ENCODE measurements around the gene MYORG. TPM values are rescaled to one million over a fixed set of nuclear protein-coding genes. Genes with fewer than 3 reads are reported as not detected.
"Not testable (repeated sequence)": the region's sequence is repeated elsewhere in the genome, so short reads cannot be mapped to it uniquely, and the experiment has no call there.

MYORG gene
- total and polyA plus RNA-seq, 8 donors = 0.76 to 31.3 (median 14.4) TPM

DNA sequence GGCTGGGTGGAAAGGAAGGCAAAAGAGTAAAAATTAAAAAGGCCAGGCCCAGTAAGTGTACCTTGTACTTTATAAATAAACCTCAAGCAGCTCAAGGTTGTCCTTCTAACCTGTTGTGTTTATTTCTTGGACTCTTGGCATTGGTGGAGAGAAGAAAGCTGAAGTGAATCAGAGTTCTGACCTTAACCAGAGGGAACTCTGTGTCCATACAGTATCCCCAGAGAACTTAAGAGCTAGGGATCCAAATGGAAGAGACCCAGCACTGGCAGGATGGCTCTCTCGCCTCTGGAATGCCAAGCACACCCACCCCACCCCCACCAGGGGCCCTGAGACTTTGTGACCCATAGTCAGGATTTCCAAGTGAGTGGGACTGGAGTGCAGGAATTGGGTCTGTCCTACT lies 33.1 kb downstream of the MYORG start:
- DNase-seq = no peak
- TF ChIP-seq, protein P1, sequence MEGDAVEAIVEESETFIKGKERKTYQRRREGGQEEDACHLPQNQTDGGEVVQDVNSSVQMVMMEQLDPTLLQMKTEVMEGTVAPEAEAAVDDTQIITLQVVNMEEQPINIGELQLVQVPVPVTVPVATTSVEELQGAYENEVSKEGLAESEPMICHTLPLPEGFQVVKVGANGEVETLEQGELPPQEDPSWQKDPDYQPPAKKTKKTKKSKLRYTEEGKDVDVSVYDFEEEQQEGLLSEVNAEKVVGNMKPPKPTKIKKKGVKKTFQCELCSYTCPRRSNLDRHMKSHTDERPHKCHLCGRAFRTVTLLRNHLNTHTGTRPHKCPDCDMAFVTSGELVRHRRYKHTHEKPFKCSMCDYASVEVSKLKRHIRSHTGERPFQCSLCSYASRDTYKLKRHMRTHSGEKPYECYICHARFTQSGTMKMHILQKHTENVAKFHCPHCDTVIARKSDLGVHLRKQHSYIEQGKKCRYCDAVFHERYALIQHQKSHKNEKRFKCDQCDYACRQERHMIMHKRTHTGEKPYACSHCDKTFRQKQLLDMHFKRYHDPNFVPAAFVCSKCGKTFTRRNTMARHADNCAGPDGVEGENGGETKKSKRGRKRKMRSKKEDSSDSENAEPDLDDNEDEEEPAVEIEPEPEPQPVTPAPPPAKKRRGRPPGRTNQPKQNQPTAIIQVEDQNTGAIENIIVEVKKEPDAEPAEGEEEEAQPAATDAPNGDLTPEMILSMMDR (IDR thresholded peaks at IDR 0.05) = no peak
- TF ChIP-seq POLR2AphosphoS5 (IDR thresholded peaks at IDR 0.05) (peak in 2 of 3 donors; percentile 37 to 50), EP300 (IDR thresholded peaks at IDR 0.05) (no peak), POLR2A (IDR thresholded peaks at IDR 0.05) (no peak)
- 32 to 60% (median 43%) methylated on average over 1 of the region's 1 CpG for WGBS, 5 donors

DNA sequence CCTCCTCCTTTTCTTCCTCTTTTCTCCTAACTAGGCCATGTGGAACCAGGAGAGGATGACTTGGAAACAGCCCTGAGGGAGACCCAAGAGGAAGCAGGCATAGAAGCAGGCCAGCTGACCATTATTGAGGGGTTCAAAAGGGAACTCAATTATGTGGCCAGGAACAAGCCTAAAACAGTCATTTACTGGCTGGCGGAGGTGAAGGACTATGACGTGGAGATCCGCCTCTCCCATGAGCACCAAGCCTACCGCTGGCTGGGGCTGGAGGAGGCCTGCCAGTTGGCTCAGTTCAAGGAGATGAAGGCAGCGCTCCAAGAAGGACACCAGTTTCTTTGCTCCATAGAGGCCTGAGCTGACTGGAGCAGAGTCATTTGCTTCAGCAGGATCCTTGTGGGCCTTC lies 33.6 kb downstream of the MYORG start:
- Histone ChIP-seq H3K9me3 (no peaks in the 10 kb centered on the region), H3K27me3 (no peaks in the 10 kb centered on the region), H3K27ac (peak overlapping the region; percentile 79 to 89 (median 84)), H3K4me1 (peaks cover 43 to 85% (median 63%) of the 10 kb centered on the region in 4 donors), H3K36me3 (peaks cover 0 to 52% (median 42%) of the 10 kb centered on the region in 4 donors), H3K4me3 (no peak overlapping the region)
- DNase-seq = peak; percentile 72 to 82
- WGBS, 5 donors = 22 to 54% (median 47%) methylated on average over 5 of the region's 5 CpGs
- intact Hi-C loops (cut with DNase I; ENCODE audit: low total_unique reads) = no loop called here
- TF ChIP-seq EP300 (IDR thresholded peaks at IDR 0.05) (peak; percentile 80), POLR2AphosphoS5 (IDR thresholded peaks at IDR 0.05) (peak; percentile 30 to 72 (median 53)), POLR2A (IDR thresholded peaks at IDR 0.05) (no peak)
- TF ChIP-seq, protein P1 (IDR thresholded peaks at IDR 0.05) = no peak

More for the DNA sequence above, 33.1 kb downstream of the MYORG start:
- H3K4me3 ChIP-seq = no peak overlapping the region
- intact Hi-C loops (cut with DNase I; ENCODE audit: low total_unique reads) = no loop called here
- H3K27ac ChIP-seq = peak overlapping the region; percentile 79 to 89 (median 85)
- H3K27me3 ChIP-seq = no peaks in the 10 kb centered on the region
- H3K36me3 ChIP-seq = peaks cover 0 to 50% (median 40%) of the 10 kb centered on the region in 4 donors
- peaks cover 43 to 88% (median 61%) of the 10 kb centered on the region in 4 donors for H3K4me1 ChIP-seq
- no peaks in the 10 kb centered on the region for H3K9me3 ChIP-seq

DNA sequence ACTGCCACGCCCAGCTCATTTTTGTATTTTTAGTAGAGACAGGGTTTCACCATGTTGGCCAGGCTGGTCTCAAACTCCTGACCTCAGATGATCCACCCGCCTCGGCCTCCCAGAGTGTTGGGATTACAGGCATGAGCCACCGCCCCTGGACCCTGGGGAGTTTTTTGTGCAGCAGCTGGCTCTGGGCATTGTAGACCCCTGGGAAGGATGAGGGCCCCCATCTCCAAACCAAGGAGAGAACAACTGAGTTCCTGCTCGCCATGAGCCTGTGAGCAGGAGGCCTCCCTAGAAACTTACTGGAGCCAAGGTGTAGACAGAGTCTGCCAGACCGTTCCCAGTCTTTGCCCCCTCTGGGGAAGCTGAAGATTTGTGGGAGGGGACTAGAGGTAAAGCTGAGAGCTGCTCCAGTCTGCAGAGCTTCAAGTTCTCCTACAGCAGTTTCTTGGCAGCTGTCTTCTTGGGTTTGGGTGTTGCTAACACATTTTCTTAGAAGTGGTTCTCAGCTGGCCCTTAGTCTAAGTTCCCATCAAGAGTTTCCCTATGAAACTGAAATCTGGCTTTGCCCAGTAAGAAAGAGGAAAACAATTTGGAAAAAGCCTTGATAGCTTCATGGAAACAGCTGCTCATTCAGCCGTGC lies 34.9 kb downstream of the MYORG start:
- peaks cover 0 to 61% (median 46%) of the 10 kb centered on the region in 4 donors for H3K36me3 ChIP-seq
- peak overlapping the region; percentile 34 to 89 (median 84) for H3K27ac ChIP-seq
- WGBS, 5 donors = 66 to 85% (median 83%) methylated on average over 7 of the region's 7 CpGs
- peaks cover 43 to 74% (median 57%) of the 10 kb centered on the region in 4 donors for H3K4me1 ChIP-seq
- no peaks in the 10 kb centered on the region for H3K27me3 ChIP-seq
- peak in 1 of 2 donors; percentile 60 for DNase-seq
- H3K4me3 ChIP-seq = no peak overlapping the region
- TF ChIP-seq, protein P1 (IDR thresholded peaks at IDR 0.05) = no peak
- TF ChIP-seq POLR2AphosphoS5 (IDR thresholded peaks at IDR 0.05) = no peak
- no peak for TF ChIP-seq POLR2A (IDR thresholded peaks at IDR 0.05)
- TF ChIP-seq EP300 (IDR thresholded peaks at IDR 0.05) = no peak
- intact Hi-C loops (cut with DNase I; ENCODE audit: low total_unique reads) = no loop called here
- no peaks in the 10 kb centered on the region for H3K9me3 ChIP-seq

DNA sequence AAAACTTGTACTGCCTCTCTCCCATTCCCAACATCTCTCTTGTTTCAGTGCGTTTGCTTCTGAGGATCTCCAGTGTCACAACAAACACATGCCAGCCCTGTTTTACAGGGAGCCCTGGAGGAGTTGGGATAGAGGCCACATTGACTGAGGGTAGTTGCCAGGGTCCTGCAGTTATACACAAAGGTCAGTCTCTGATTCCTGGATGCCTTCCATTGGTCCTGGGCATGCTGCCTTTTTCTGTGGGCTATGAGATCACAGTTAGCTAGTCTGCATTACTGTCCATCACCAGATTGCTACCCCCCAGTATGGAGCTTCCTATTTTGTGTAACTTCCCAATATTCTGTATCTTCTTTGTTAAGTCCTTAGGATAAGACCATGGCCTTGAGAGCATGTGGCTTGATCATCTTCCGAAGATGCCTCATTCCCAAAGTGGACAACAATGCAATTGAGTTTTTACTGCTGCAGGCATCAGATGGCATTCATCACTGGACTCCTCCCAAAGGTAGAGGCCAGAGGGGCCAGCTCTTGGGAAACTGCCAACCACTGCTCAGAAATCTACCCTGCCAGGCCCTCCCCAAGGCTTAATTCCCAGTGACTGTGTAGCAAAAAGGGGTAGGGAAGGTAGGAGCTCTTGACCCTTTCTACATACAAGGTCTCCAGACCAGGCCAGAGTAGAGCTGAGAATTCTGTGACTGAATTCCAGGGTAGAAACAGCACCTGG lies 37.9 kb downstream of the MYORG start:
- H3K27ac ChIP-seq = peak overlapping the region in 1 of 5 donors; percentile 89
- intact Hi-C loops (cut with DNase I; ENCODE audit: low total_unique reads) = loop anchor here (5.0 kb wide), 1 partner anchor 33 kb away; no protein-coding TSS in a partner anchor
- peaks cover 0 to 60% (median 44%) of the 10 kb centered on the region in 4 donors for H3K36me3 ChIP-seq
- H3K27me3 ChIP-seq = no peaks in the 10 kb centered on the region
- peaks cover 24 to 61% (median 40%) of the 10 kb centered on the region in 4 donors for H3K4me1 ChIP-seq
- 76 to 95% (median 91%) methylated on average over 2 of the region's 2 CpGs for WGBS, 5 donors
- no peak overlapping the region for H3K4me3 ChIP-seq
- no peak for TF ChIP-seq EP300 (IDR thresholded peaks at IDR 0.05)
- no peak for TF ChIP-seq POLR2AphosphoS5 (IDR thresholded peaks at IDR 0.05)
- TF ChIP-seq, protein P1 (IDR thresholded peaks at IDR 0.05) = no peak
- no peak for TF ChIP-seq POLR2A (IDR thresholded peaks at IDR 0.05)
- DNase-seq = no peak
- no peaks in the 10 kb centered on the region for H3K9me3 ChIP-seq

DNA sequence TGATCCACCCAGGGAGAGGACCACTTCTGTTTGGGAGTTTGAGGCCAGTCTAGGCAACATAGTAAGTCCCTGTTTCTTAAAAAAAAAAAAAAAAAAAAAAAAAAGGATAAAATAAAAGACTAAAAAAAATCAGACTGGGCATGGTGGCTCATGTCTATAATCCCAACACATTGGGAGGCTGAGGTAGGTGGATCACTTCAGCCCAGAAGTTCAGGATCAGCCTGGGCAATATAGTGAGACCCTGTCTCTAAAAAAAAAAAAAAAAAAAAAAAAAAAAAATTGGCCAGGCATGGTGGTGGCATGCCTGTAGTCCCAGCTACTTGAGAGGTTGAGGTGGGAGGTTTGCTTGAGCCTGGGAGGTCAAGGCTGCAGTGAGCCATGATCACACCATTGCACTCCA lies 38.6 kb downstream of the MYORG start:
- not testable (repeated sequence) for H3K4me3 ChIP-seq, H3K27ac ChIP-seq, H3K27me3 ChIP-seq, DNase-seq, H3K9me3 ChIP-seq
- peaks cover 17 to 61% (median 34%) of the 10 kb centered on the region in 4 donors for H3K4me1 ChIP-seq
- peaks cover 0 to 53% (median 40%) of the 10 kb centered on the region in 4 donors for H3K36me3 ChIP-seq
- intact Hi-C loops (cut with DNase I; ENCODE audit: low total_unique reads) = loop anchor here (5.0 kb wide), 1 partner anchor 34 kb away; no protein-coding TSS in a partner anchor

Measured in stomach (tissue), 9 donors.